ENCODE results near the gene KLF4.

Gene KLF4

GRCh38 chr9:107487521-107488374, 1.8 kb downstream of the KLF4 start:
- no peak for DNase-seq (ENCODE audit: low read depth)

- DNase-seq (ENCODE audit: low read depth) = no peak
These were observed 2.7 kb downstream of the KLF4 start for GRCh38 chr9:107486674-107487520.

- DNase-seq (ENCODE audit: low read depth) = no peak
These were observed 4.0 kb downstream of the KLF4 start for GRCh38 chr9:107485458-107486043.

GRCh38 chr9:107484117-107484723, 5.3 kb downstream of the KLF4 start:
- DNase-seq (ENCODE audit: low read depth) = no peak

- no peak for DNase-seq (ENCODE audit: low read depth)
These were observed 5.9 kb downstream of the KLF4 start for GRCh38 chr9:107483666-107484065.

GRCh38 chr9:107481035-107481434, 8.5 kb downstream of the KLF4 start:
- no peak for DNase-seq (ENCODE audit: low read depth)

- no peak for DNase-seq (ENCODE audit: low read depth)
These were observed 9.2 kb downstream of the KLF4 start for GRCh38 chr9:107480386-107480789.

GRCh38 chr9:107478805-107479204, 10.8 kb downstream of the KLF4 start:
- no peak for DNase-seq (ENCODE audit: low read depth)

GRCh38 chr9:107474124-107474523, 15.4 kb downstream of the KLF4 start:
- DNase-seq (ENCODE audit: low read depth) = no peak

GRCh38 chr9:107472581-107473340, 16.8 kb downstream of the KLF4 start:
- DNase-seq (ENCODE audit: low read depth) = no peak

GRCh38 chr9:107471552-107471951, 18.0 kb downstream of the KLF4 start:
- DNase-seq (ENCODE audit: low read depth) = no peak

GRCh38 chr9:107467416-107467815, 22.2 kb downstream of the KLF4 start:
- no peak for DNase-seq (ENCODE audit: low read depth)

- no peak for DNase-seq (ENCODE audit: low read depth)
These were observed 22.7 kb downstream of the KLF4 start for GRCh38 chr9:107466826-107467225.

- DNase-seq (ENCODE audit: low read depth) = no peak
These were observed 23.8 kb downstream of the KLF4 start for GRCh38 chr9:107465467-107466451.

GRCh38 chr9:107464516-107464915, 25.1 kb downstream of the KLF4 start:
- no peak for DNase-seq (ENCODE audit: low read depth)

GRCh38 chr9:107462691-107463090, 26.9 kb downstream of the KLF4 start:
- no peak for DNase-seq (ENCODE audit: low read depth)

- no peak for DNase-seq (ENCODE audit: low read depth)
These were observed 29.2 kb downstream of the KLF4 start for GRCh38 chr9:107460153-107461023.

GRCh38 chr9:107455425-107456135, 34.0 kb downstream of the KLF4 start:
- no peak for DNase-seq (ENCODE audit: low read depth)

GRCh38 chr9:107453479-107453878, 36.1 kb downstream of the KLF4 start:
- no peak for DNase-seq (ENCODE audit: low read depth)

Data from HS-27A (cell line).